Measurements from ENCODE around the gene RTKN2.

RTKN2 gene

GRCh38 chr10:62172465-62172864 lies 96.2 kb downstream of the RTKN2 start:
- Histone ChIP-seq H3K79me2 (ENCODE audit: control insufficient read depth, low read length) (no peaks in the 10 kb centered on the region), H3K9me2 (replicated peaks; ENCODE audit: control insufficient read depth, low read length) (no peaks in the 10 kb centered on the region), H3K4me3 (ENCODE audit: low read length) (no peak overlapping the region), H3K27ac (ENCODE audit: low read depth, low read length) (no peak overlapping the region), H3K36me3 (ENCODE audit: control insufficient read depth, low read length) (no peaks in the 10 kb centered on the region), H3K9me3 (ENCODE audit: control insufficient read depth, insufficient read depth, low read length) (peaks cover 12% of the 10 kb centered on the region), H3K27me3 (ENCODE audit: control insufficient read depth, low read length) (no peaks in the 10 kb centered on the region), H4K20me1 (ENCODE audit: control insufficient read depth, insufficient read depth, low read depth, low read length) (no peaks in the 10 kb centered on the region), H3F3A (ENCODE audit: control insufficient read depth, insufficient read depth) (peaks cover 4% of the 10 kb centered on the region; the same call in 1 of the 2 replicates), H3K4me2 (ENCODE audit: low read length) (no peak overlapping the region), H3K4me1 (ENCODE audit: control insufficient read depth, low read length) (peaks cover 34% of the 10 kb centered on the region)
- TF ChIP-seq, protein P1, sequence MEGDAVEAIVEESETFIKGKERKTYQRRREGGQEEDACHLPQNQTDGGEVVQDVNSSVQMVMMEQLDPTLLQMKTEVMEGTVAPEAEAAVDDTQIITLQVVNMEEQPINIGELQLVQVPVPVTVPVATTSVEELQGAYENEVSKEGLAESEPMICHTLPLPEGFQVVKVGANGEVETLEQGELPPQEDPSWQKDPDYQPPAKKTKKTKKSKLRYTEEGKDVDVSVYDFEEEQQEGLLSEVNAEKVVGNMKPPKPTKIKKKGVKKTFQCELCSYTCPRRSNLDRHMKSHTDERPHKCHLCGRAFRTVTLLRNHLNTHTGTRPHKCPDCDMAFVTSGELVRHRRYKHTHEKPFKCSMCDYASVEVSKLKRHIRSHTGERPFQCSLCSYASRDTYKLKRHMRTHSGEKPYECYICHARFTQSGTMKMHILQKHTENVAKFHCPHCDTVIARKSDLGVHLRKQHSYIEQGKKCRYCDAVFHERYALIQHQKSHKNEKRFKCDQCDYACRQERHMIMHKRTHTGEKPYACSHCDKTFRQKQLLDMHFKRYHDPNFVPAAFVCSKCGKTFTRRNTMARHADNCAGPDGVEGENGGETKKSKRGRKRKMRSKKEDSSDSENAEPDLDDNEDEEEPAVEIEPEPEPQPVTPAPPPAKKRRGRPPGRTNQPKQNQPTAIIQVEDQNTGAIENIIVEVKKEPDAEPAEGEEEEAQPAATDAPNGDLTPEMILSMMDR (IDR thresholded peaks at IDR 0.05; ENCODE audit: low read depth, low read length, poor library complexity, severe bottlenecking): no peak
- no peak for TF ChIP-seq EZH2phosphoT487 (IDR thresholded peaks at IDR 0.05; ENCODE audit: borderline replicate concordance, low read length)

DNA sequence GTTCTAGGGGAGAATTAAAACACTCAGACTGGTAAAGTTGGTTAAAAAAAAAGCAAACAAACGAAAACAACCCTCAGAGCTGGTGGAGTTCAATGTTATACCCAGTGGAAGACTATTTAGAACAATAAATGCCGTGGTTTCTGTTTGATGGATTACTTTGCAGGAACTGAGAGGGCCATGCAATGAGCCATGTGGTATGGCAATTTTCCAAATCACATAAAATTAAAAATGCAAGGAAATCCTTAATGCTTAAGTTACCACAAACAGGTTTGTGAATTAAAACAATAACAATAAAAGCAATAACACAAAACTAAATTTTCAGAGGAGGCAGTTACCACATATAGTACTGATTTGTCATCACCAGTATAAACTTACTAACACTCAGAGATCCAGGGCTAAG lies 96.9 kb downstream of the RTKN2 start:
- Histone ChIP-seq H3K4me3 (ENCODE audit: low read length) (no peak overlapping the region), H3K4me1 (ENCODE audit: control insufficient read depth, low read length) (peaks cover 34% of the 10 kb centered on the region), H3K79me2 (ENCODE audit: control insufficient read depth, low read length) (no peaks in the 10 kb centered on the region), H3K4me2 (ENCODE audit: low read length) (no peak overlapping the region), H3K9me2 (replicated peaks; ENCODE audit: control insufficient read depth, low read length) (no peaks in the 10 kb centered on the region), H3K27ac (ENCODE audit: low read depth, low read length) (no peak overlapping the region), H3K27me3 (ENCODE audit: control insufficient read depth, low read length) (no peaks in the 10 kb centered on the region), H3F3A (ENCODE audit: control insufficient read depth, insufficient read depth) (peaks cover 4% of the 10 kb centered on the region; the same call in 1 of the 2 replicates), H3K9me3 (ENCODE audit: control insufficient read depth, insufficient read depth, low read length) (peaks cover 12% of the 10 kb centered on the region), H3K36me3 (ENCODE audit: control insufficient read depth, low read length) (no peaks in the 10 kb centered on the region), H4K20me1 (ENCODE audit: control insufficient read depth, insufficient read depth, low read depth, low read length) (no peaks in the 10 kb centered on the region)
- TF ChIP-seq, protein P1 (IDR thresholded peaks at IDR 0.05; ENCODE audit: low read depth, low read length, poor library complexity, severe bottlenecking): no peak
- TF ChIP-seq EZH2phosphoT487 (IDR thresholded peaks at IDR 0.05; ENCODE audit: borderline replicate concordance, low read length): no peak

GRCh38 chr10:62170732-62171131 lies 97.9 kb downstream of the RTKN2 start:
- no peak overlapping the region for H3K4me2 ChIP-seq (ENCODE audit: low read length)
- no peaks in the 10 kb centered on the region; the same call in 1 of the 2 replicates for H3K36me3 ChIP-seq (ENCODE audit: control insufficient read depth, low read length)
- TF ChIP-seq, protein P1 (IDR thresholded peaks at IDR 0.05; ENCODE audit: low read depth, low read length, poor library complexity, severe bottlenecking): no peak
- no peak for TF ChIP-seq EZH2phosphoT487 (IDR thresholded peaks at IDR 0.05; ENCODE audit: borderline replicate concordance, low read length)
- H3K9me3 ChIP-seq (ENCODE audit: control insufficient read depth, insufficient read depth, low read length): peaks cover 12% of the 10 kb centered on the region
- no peaks in the 10 kb centered on the region for H3K27me3 ChIP-seq (ENCODE audit: control insufficient read depth, low read length)
- H4K20me1 ChIP-seq (ENCODE audit: control insufficient read depth, insufficient read depth, low read depth, low read length): no peaks in the 10 kb centered on the region
- H3K4me1 ChIP-seq (ENCODE audit: control insufficient read depth, low read length): peaks cover 38% of the 10 kb centered on the region
- peak overlapping the region; percentile 8; the same call in 1 of the 2 replicates for H3K27ac ChIP-seq (ENCODE audit: low read depth, low read length)
- peaks cover 4% of the 10 kb centered on the region; the same call in 1 of the 2 replicates for H3F3A ChIP-seq (ENCODE audit: control insufficient read depth, insufficient read depth)
- H3K9me2 ChIP-seq (replicated peaks; ENCODE audit: control insufficient read depth, low read length): no peaks in the 10 kb centered on the region
- no peaks in the 10 kb centered on the region for H3K79me2 ChIP-seq (ENCODE audit: control insufficient read depth, low read length)
- H3K4me3 ChIP-seq (ENCODE audit: low read length): no peak overlapping the region
